Breast epithelium (tissue), 4 donors: ENCODE results near the gene TMEM255B. TPM values are rescaled to one million over a fixed set of nuclear protein-coding genes. Genes with fewer than 3 reads are reported as not detected.

Experiments used
- DNase-seq, 2 donors: peaks; one replicate each; pipeline ENCODE4 v3.0.0-alpha.2; 2019; ENCODE audit warnings: low spot score in 2 of 2
- H3K27ac ChIP-seq, 2 donors: fragments of 200-600 bp; sonication (generic) in 1 of 2; one replicate each; pipeline ENCODE4 v1.5.1; 2016 to 2019; ENCODE audit warnings: mild to moderate bottlenecking in 1 of 2
- H3K27me3 ChIP-seq, 2 donors: fragments of 200-600 bp; sonication (generic) in 1 of 2; one replicate each; pipeline versions ENCODE4 v1.5.1 to v1.6.0; 2017 to 2019; ENCODE audit warnings: control low read depth in 1 of 2, mild to moderate bottlenecking in 1 of 2
- H3K36me3 ChIP-seq: fragments of 200-600 bp; one replicate; pipeline ENCODE4 v1.5.1; 2019
- H3K4me1 ChIP-seq, 2 donors: fragments of 200-600 bp; sonication (generic); one replicate each; pipeline ENCODE4 v1.5.1; 2016 to 2019; ENCODE audit warnings: control low read depth in 1 of 2
- H3K4me3 ChIP-seq, 3 donors: fragments of 200-600 bp; sonication (generic); 1 replicate in 2 of 3; 2 replicates in 1 of 3; pipeline ENCODE4 v1.5.1; 2016 to 2019; ENCODE audit warnings: mild to moderate bottlenecking in 3 of 3, moderate library complexity in 2 of 3
- H3K9me3 ChIP-seq, 2 donors: fragments of 200-600 bp; sonication (generic) in 1 of 2; one replicate each; pipeline ENCODE4 v1.5.1; 2016 to 2019; ENCODE audit warnings: control low read depth in 1 of 2
- CTCF ChIP-seq, 3 donors: fragments of 450-650 bp; IDR thresholded peaks; one replicate each; pipeline ENCODE4 v1.5.1; 2016 to 2017; ENCODE audit warnings: antibody characterized with exemption in 3 of 3, mild to moderate bottlenecking in 3 of 3, moderate library complexity in 3 of 3
- POLR2A ChIP-seq: fragments of 450-650 bp; IDR thresholded peaks from one replicate; pipeline ENCODE4 v1.6.1; 2016; ENCODE audit warnings: antibody characterized with exemption, mild to moderate bottlenecking, moderate library complexity
- POLR2AphosphoS5 ChIP-seq, 3 donors: sonication (generic); formaldehyde crosslinking; IDR thresholded peaks; one replicate each; pipeline ENCODE4 v1.6.1; 2017; ENCODE audit warnings: antibody characterized with exemption in 3 of 3
- intact Hi-C: fragments of 100-400 bp; cut with DNase I; formaldehyde crosslinking; loops from one replicate; pipeline ENCODE4 v1.15.1; 2023; ENCODE audit warnings: low total_unique reads
- total RNA-seq, 3 donors: library from RNA; depleted of rRNA; stranded (reverse); fragments of >200 nt; gene quantifications; one replicate each; pipeline ENCODE4 v1.1.0, GENCODE V29; 2016

Gene TMEM255B
- total RNA-seq, 3 donors from 2014 or later = 2.3 to 11.8 (median 5.2) TPM

GRCh38 chr13:113859311-113860050, 100.5 kb downstream of the TMEM255B start:
- peaks cover 6 to 12% of the 10 kb centered on the region in 2 donors for H3K4me1 ChIP-seq
- no peak overlapping the region for H3K4me3 ChIP-seq
- TF ChIP-seq POLR2A = no peak
- no peak for TF ChIP-seq CTCF (IDR thresholded peaks at IDR 0.05)
- TF ChIP-seq POLR2AphosphoS5 (IDR thresholded peaks at IDR 0.05) = no peak
- no peak for DNase-seq
- no peak overlapping the region for H3K27ac ChIP-seq
- H3K36me3 ChIP-seq = no peaks in the 10 kb centered on the region
- H3K27me3 ChIP-seq = no peaks in the 10 kb centered on the region
- intact Hi-C loops = no loop called here
- H3K9me3 ChIP-seq = no peaks in the 10 kb centered on the region

- no peak for TF ChIP-seq CTCF (IDR thresholded peaks at IDR 0.05)
- TF ChIP-seq POLR2AphosphoS5 (IDR thresholded peaks at IDR 0.05) = no peak
- no peak for TF ChIP-seq POLR2A
- DNase-seq = peak; percentile 15 to 39
- no peaks in the 10 kb centered on the region for H3K36me3 ChIP-seq
- H3K4me1 ChIP-seq = peaks cover 0 to 12% of the 10 kb centered on the region in 2 donors
- no peak overlapping the region for H3K27ac ChIP-seq
- H3K4me3 ChIP-seq = no peak overlapping the region
- no peaks in the 10 kb centered on the region for H3K27me3 ChIP-seq
- intact Hi-C loops = no loop called here
- no peaks in the 10 kb centered on the region for H3K9me3 ChIP-seq
Measured at GRCh38 chr13:113860051-113860664, 101.1 kb downstream of the TMEM255B start.

GRCh38 chr13:113860665-113861432, 101.8 kb downstream of the TMEM255B start:
- TF ChIP-seq POLR2A = no peak
- no peak for TF ChIP-seq POLR2AphosphoS5 (IDR thresholded peaks at IDR 0.05)
- no peak for TF ChIP-seq CTCF (IDR thresholded peaks at IDR 0.05)
- peak; percentile 20 to 45 for DNase-seq
- Histone ChIP-seq H3K27me3 (no peaks in the 10 kb centered on the region), H3K4me3 (no peak overlapping the region), H3K9me3 (no peaks in the 10 kb centered on the region), H3K4me1 (peaks cover 0 to 12% of the 10 kb centered on the region in 2 donors), H3K36me3 (no peaks in the 10 kb centered on the region), H3K27ac (peak overlapping the region in 1 of 2 donors; percentile 26)
- intact Hi-C loops = no loop called here

GRCh38 chr13:113861433-113862030, 102.5 kb downstream of the TMEM255B start:
- H3K4me3 ChIP-seq = peak overlapping the region in 2 of 3 donors; percentile 77 to 97
- no peaks in the 10 kb centered on the region for H3K27me3 ChIP-seq
- peak; percentile 48 to 59 for DNase-seq
- TF ChIP-seq CTCF (IDR thresholded peaks at IDR 0.05) = no peak
- peaks cover 0 to 12% of the 10 kb centered on the region in 2 donors for H3K4me1 ChIP-seq
- peak overlapping the region in 1 of 2 donors; percentile 26 for H3K27ac ChIP-seq
- H3K9me3 ChIP-seq = no peaks in the 10 kb centered on the region
- H3K36me3 ChIP-seq = no peaks in the 10 kb centered on the region
- intact Hi-C loops = no loop called here
